Left colon (tissue), 2 donors: ENCODE data around the gene LRRC27. TPM values are rescaled to one million over a fixed set of nuclear protein-coding genes. Genes with fewer than 3 reads are reported as not detected.
"Not testable (repeated sequence)": the region's sequence is repeated elsewhere in the genome, so short reads cannot be mapped to it uniquely, and the experiment has no call there.

Experiments used
- ATAC-seq: fragments of 200-7000 bp; cut with Tn5 transposase; one replicate; pipeline ENCODE4 v1.9.1; 2020; ENCODE audit warnings: mild to moderate bottlenecking, moderate library complexity
- DNase-seq, 2 donors: peaks; one replicate each; pipeline ENCODE4 v3.0.0-alpha.2; 2020
- intact Hi-C, 2 donors: fragments of 100-400 bp; cut with DNase I in 1 of 2; cut with micrococcal nuclease in 1 of 2; formaldehyde crosslinking; loops; one replicate each; pipeline versions ENCODE4 v1.11.2 to v1.14.0; 2022; cut with DNase I, micrococcal nuclease
- total RNA-seq, 2 donors: library from RNA; stranded (reverse); fragmentation: NEBNext Ultra II Directional; extraction: Animal tissue kit (Norgen Biotek cat#: 25700); gene quantifications; one replicate each; pipeline ENCODE4 v1.2.1, GENCODE V29; 2021
- donor health status: DM: no; HTN: no; CAD: no.
- donor health status: DM: yes; HTN: yes; CAD: no.

Gene LRRC27
- total RNA-seq, 2 donors from 2014 or later: 6.5 to 9.2 TPM

GRCh38 chr10:132330486-132330833 lies 1.5 kb upstream of the LRRC27 start:
- DNase-seq: no peak
- no peak for ATAC-seq

GRCh38 chr10:132332433-132332754 lies 401 bp downstream of the LRRC27 start:
- ATAC-seq: peak; percentile 11
- intact Hi-C loops: no loop called here
- DNase-seq: no peak

More at GRCh38 chr10:132330486-132330833, 1.5 kb upstream of the LRRC27 start:
- intact Hi-C loops: no loop called here

GRCh38 chr10:132333386-132333785 lies 1.4 kb downstream of the LRRC27 start:
- ATAC-seq (no peak), DNase-seq (no peak)
- intact Hi-C loops: no loop called here

- no peak for ATAC-seq
- intact Hi-C loops: no loop called here
Observed at GRCh38 chr10:132334631-132335188, 2.7 kb downstream of the LRRC27 start.

GRCh38 chr10:132335189-132336063 lies 3.4 kb downstream of the LRRC27 start:
- intact Hi-C loops: no loop called here
- DNase-seq (peak in 1 of 2 donors; percentile 65), ATAC-seq (no peak)

More at GRCh38 chr10:132334631-132335188, 2.7 kb downstream of the LRRC27 start:
- DNase-seq: no peak

GRCh38 chr10:132336064-132336746 lies 4.2 kb downstream of the LRRC27 start:
- intact Hi-C loops: no loop called here
- ATAC-seq (no peak), DNase-seq (no peak)

GRCh38 chr10:132336919-132337407 lies 5.0 kb downstream of the LRRC27 start:
- DNase-seq: peak in 1 of 2 donors; percentile 33
- intact Hi-C loops: no loop called here
- peak; percentile 68 for ATAC-seq

- ATAC-seq, intact Hi-C loops: not testable (repeated sequence)
- peak in 1 of 2 donors; percentile 10 for DNase-seq
Observed at GRCh38 chr10:132337854-132338253, 5.9 kb downstream of the LRRC27 start.

- ATAC-seq (no peak), DNase-seq (peak in 1 of 2 donors; percentile 11)
Observed at GRCh38 chr10:132338876-132339275, 6.9 kb downstream of the LRRC27 start.

GRCh38 chr10:132339276-132339675 lies 7.3 kb downstream of the LRRC27 start:
- ATAC-seq (no peak), DNase-seq (no peak)
- intact Hi-C loops: no loop called here

More at GRCh38 chr10:132338876-132339275, 6.9 kb downstream of the LRRC27 start:
- intact Hi-C loops: no loop called here

- DNase-seq (no peak), ATAC-seq (no peak)
- intact Hi-C loops: no loop called here
Observed at GRCh38 chr10:132341017-132341416, 9.0 kb downstream of the LRRC27 start.

GRCh38 chr10:132341781-132342180 lies 9.8 kb downstream of the LRRC27 start:
- intact Hi-C loops: no loop called here
- DNase-seq (no peak), ATAC-seq (no peak)

GRCh38 chr10:132342553-132342952 lies 10.6 kb downstream of the LRRC27 start:
- no peak for ATAC-seq
- DNase-seq: no peak
- intact Hi-C loops: no loop called here

GRCh38 chr10:132344386-132344785 lies 12.4 kb downstream of the LRRC27 start:
- DNase-seq: no peak
- ATAC-seq: no peak
- intact Hi-C loops: no loop called here

- no peak for ATAC-seq
Observed at GRCh38 chr10:132345345-132345744, 13.4 kb downstream of the LRRC27 start.

GRCh38 chr10:132346806-132347205 lies 14.8 kb downstream of the LRRC27 start:
- DNase-seq: no peak
- ATAC-seq: no peak
- intact Hi-C loops: no loop called here

More at GRCh38 chr10:132345345-132345744, 13.4 kb downstream of the LRRC27 start:
- intact Hi-C loops: no loop called here
- DNase-seq: no peak

GRCh38 chr10:132347211-132347930 lies 15.4 kb downstream of the LRRC27 start:
- no peak for ATAC-seq
- intact Hi-C loops: no loop called here
- no peak for DNase-seq

GRCh38 chr10:132347931-132348267 lies 15.9 kb downstream of the LRRC27 start:
- no peak for DNase-seq
- ATAC-seq: no peak
- intact Hi-C loops: no loop called here

GRCh38 chr10:132349766-132350165 lies 17.8 kb downstream of the LRRC27 start:
- intact Hi-C loops: loop anchor here in 1 of 2 donors (5.0 kb wide), 1 partner anchor 127 kb away; no protein-coding TSS in a partner anchor
- DNase-seq (no peak), ATAC-seq (no peak)
